ENCODE data around the gene ABCB11.

ABCB11 gene

GRCh38 chr2:169042856-169043255 is 11.7 kb upstream of the ABCB11 start:
- no peak for DNase-seq (ENCODE audit: low spot score)

GRCh38 chr2:169041594-169041993 is 10.5 kb upstream of the ABCB11 start:
- no peak for DNase-seq (ENCODE audit: low spot score)

DNA sequence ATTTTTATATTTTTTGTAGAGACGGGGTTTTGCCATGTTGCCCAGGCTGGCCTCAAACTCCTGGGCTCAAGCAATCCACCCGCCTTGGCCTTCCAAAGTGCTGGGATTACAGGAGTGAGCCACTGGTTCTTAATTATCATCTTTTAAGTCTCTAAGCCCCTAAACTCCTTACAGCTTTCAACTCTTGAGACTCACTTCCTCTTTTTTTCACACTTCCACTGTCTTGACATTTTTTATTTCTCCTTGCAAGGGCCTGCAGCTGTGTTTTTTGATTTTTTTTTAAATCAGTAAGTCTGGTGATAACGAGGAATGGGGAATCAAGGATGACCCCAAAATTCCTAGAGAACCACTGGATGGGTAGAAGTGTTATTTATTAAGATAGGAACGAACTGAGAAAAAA is 8.6 kb upstream of the ABCB11 start:
- no peak for DNase-seq (ENCODE audit: low spot score)

- peak; percentile 18 for DNase-seq (ENCODE audit: low spot score)
Measured at GRCh38 chr2:169038338-169038757, 7.2 kb upstream of the ABCB11 start.

DNA sequence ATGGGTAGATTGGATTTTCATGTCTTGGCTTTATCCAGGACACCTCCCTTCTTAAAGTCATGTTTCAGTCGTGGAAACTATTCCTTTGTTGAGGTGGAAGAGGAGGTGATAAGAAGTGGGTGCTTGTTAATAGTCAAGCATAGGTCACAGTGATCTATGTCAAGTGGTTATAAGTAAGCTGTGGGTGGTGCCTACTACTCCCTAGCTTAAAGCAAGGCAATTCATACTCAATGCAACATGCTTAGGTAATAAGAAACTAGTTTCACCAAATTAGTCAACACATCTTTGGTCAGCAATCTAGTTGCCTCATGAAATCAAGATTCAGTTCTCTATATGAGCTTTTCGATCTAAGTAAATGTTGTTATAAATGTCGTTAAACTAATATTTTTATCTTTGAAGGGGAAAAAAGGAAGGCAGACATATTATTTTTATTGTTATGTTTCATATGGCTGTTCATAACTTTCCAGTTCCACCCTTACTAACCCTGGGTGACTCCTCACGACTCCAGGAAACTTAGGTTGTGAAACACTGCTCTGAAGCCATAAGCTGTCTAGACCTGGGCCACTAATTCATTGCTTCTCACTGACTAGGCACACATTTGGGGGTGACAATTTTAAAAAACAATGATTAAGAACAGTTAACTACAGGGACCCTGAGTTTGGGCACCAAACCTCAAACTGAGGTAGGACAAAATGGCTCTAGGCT is 5.8 kb upstream of the ABCB11 start:
- DNase-seq (ENCODE audit: low spot score): no peak

- no peak for DNase-seq (ENCODE audit: low spot score)
Measured at GRCh38 chr2:169035887-169036286, 4.8 kb upstream of the ABCB11 start.

DNA sequence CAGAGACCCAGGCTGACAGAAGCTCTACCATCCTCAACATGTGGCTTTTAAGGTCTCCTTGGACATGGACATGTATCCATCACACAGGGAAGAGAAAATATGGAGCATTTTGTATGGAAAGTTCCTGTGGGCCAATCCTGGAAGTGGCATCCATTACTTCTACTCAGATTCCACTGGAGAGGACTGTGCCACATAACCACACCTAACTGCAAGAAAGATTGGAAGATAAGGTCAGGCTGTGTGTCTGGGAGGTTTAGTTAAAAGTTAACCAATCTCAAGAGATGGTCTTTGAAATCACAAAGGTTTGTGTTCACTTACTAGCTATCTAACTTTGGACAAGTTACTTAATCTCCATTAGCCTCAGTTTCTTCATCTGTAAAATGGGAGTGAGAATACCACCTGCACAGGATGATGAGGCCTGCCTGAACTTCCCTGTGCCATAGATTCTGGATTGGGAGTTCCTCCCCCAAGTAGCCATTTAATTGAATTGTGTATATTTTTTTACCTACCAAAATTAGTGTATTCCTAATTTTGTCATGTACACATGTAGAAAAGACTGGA is 3.9 kb upstream of the ABCB11 start:
- no peak for DNase-seq (ENCODE audit: low spot score)

- DNase-seq (ENCODE audit: low spot score): no peak
Measured at GRCh38 chr2:169034256-169034655, 3.1 kb upstream of the ABCB11 start.

DNA sequence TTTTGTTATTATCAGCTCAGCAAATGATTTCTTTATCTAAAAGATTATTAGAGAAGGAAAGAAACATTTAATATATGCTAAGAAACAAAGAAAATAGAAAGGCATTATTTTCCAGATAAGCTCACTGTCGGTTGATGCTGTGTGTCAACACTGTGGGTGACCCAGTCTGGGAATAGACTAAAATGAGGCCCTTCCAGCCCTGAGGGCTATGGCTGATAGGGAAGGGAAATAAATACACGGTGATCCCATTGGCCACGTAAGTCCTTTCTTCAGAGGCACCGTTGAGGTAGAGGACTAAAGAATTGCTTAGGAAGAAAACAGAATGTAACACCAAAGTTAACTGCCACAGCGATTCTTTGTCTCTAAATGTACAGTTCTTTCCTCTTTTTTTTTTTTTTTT is 1.8 kb downstream of the ABCB11 start:
- no peak for DNase-seq (ENCODE audit: low spot score)

GRCh38 chr2:169027234-169027633 is 3.9 kb downstream of the ABCB11 start:
- DNase-seq (ENCODE audit: low spot score): no peak

- no peak for DNase-seq (ENCODE audit: low spot score)
Measured at GRCh38 chr2:169026056-169026455, 5.1 kb downstream of the ABCB11 start.

DNA sequence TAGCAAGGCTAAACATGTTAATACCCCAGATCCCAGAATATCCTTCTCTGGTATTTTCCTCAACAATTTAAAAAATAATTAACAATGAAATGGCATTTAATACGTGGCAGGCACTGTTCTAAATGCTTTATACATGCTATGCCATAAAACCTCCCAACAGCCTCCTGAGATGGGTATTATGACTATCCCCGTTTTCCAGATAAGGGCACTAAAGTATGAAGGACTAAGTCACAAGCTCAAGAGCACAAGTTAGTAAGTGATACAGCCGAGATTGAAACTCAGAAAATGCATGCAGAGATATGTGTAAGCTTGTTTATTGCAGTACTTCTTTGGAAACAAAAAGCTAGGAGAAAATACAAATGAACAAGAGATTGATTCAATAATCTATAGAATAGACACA is 8.0 kb downstream of the ABCB11 start:
- no peak for DNase-seq (ENCODE audit: low spot score)

DNA sequence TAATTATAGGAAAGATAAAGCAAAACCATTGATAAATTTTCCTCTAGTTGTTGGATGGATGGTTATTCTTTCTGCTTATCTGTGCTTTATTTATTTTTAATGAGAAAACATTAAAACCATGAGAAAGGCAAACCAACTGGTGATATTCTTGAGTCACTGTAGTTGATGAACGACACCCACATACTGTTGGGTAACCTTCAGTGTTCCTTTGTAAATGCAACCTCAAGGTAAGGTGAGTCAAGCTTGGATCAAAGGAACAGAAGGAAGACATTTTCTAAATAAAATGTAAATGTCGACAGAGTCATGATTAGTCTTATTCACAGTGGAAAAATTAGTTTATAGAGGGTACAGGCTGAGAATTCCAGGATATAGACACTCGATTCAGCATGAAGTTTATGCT is 12.7 kb downstream of the ABCB11 start:
- DNase-seq (ENCODE audit: low spot score): no peak

DNA sequence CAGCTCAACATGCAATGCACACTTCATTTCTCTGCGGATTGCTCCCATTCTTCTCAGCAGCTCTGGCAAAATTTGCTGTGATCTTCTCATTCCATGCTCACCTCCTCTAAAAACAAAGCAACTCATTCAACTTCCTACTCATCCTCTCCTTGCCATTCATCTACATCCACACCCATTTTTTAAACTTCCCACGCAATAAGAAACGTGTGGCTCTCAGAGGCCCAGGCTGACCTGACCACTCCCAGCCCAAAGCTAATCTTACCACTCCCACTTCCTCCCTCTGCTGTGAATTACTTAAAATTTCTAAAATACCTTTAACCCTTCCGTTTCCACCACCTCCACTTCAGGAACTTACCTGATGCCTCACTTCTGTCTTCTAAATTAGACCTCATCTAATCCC is 15.2 kb downstream of the ABCB11 start:
- DNase-seq (ENCODE audit: low spot score): no peak

GRCh38 chr2:169014780-169015179 is 16.3 kb downstream of the ABCB11 start:
- DNase-seq (ENCODE audit: low spot score): no peak

GRCh38 chr2:169013628-169014026 is 17.5 kb downstream of the ABCB11 start:
- no peak for DNase-seq (ENCODE audit: low spot score)

GRCh38 chr2:169012812-169013627 is 18.1 kb downstream of the ABCB11 start:
- no peak for DNase-seq (ENCODE audit: low spot score)

GRCh38 chr2:169012191-169012792 is 18.8 kb downstream of the ABCB11 start:
- peak; percentile 33 for DNase-seq (ENCODE audit: low spot score)

DNA sequence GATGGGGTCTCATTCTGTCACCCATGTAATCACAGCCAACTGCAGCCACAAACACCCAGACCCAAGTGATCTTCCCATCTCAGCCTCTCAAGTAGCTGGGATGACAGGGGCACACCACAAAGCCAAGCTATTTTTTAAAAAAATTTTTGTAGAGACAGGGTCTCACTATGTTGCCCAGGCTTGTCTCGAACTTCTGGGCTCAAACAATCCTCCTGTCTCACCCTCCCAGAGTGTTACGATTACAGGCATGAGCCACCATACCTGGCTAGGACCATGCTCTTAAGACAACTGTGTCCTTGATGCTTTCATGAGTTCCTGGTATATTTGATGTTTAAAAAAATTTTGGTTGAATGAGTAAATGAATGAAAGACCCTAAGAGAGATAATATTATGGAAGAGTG is 19.4 kb downstream of the ABCB11 start:
- DNase-seq (ENCODE audit: low spot score): no peak

- no peak for DNase-seq (ENCODE audit: low spot score)
Measured at GRCh38 chr2:169010633-169011460, 20.3 kb downstream of the ABCB11 start.

GRCh38 chr2:169009865-169010579 is 21.1 kb downstream of the ABCB11 start:
- DNase-seq (ENCODE audit: low spot score): no peak

Measured in hepatic stellate cell (primary cell).